ENCODE data around the gene SCN3A.

Gene SCN3A

GRCh38 chr2:165141601-165142354 is 62.1 kb downstream of the SCN3A start:
- TF ChIP-seq CEBPB (IDR thresholded peaks at IDR 0.05) (no peak), CREB1 (IDR thresholded peaks at IDR 0.05; ENCODE audit: low read depth) (no peak), REST (IDR thresholded peaks at IDR 0.05; ENCODE audit: low read depth) (no peak), EP300 (IDR thresholded peaks at IDR 0.05; ENCODE audit: borderline replicate concordance) (no peak), NFIC (IDR thresholded peaks at IDR 0.05) (no peak), YY1 (IDR thresholded peaks at IDR 0.05; ENCODE audit: low read depth) (no peak), TCF12 (IDR thresholded peaks at IDR 0.05; ENCODE audit: low read depth) (no peak), ZBTB7A (IDR thresholded peaks at IDR 0.05; ENCODE audit: low read depth) (no peak), USF1 (IDR thresholded peaks at IDR 0.05) (no peak), TEAD4 (IDR thresholded peaks at IDR 0.05) (no peak), MAX (IDR thresholded peaks at IDR 0.05) (no peak), TAF1 (IDR thresholded peaks at IDR 0.05; ENCODE audit: low read depth) (no peak), RAD21 (IDR thresholded peaks at IDR 0.05; ENCODE audit: low read depth) (no peak), EGR1 (IDR thresholded peaks at IDR 0.05) (no peak), FOXM1 (IDR thresholded peaks at IDR 0.05; ENCODE audit: borderline replicate concordance, low read depth) (no peak)

- TF ChIP-seq CEBPB (IDR thresholded peaks at IDR 0.05), result no peak
- no peak for TF ChIP-seq ZBTB7A (IDR thresholded peaks at IDR 0.05; ENCODE audit: low read depth)
- TF ChIP-seq USF1 (IDR thresholded peaks at IDR 0.05), result no peak
- no peak for TF ChIP-seq MAX (IDR thresholded peaks at IDR 0.05)
- TF ChIP-seq TAF1 (IDR thresholded peaks at IDR 0.05; ENCODE audit: low read depth), result no peak
- TF ChIP-seq RAD21 (IDR thresholded peaks at IDR 0.05; ENCODE audit: low read depth), result no peak
- TF ChIP-seq NFIC (IDR thresholded peaks at IDR 0.05), result no peak
- TF ChIP-seq EP300 (IDR thresholded peaks at IDR 0.05; ENCODE audit: borderline replicate concordance), result no peak
- TF ChIP-seq YY1 (IDR thresholded peaks at IDR 0.05; ENCODE audit: low read depth), result no peak
- no peak for TF ChIP-seq CREB1 (IDR thresholded peaks at IDR 0.05; ENCODE audit: low read depth)
- TF ChIP-seq REST (IDR thresholded peaks at IDR 0.05; ENCODE audit: low read depth), result no peak
- no peak for TF ChIP-seq TCF12 (IDR thresholded peaks at IDR 0.05; ENCODE audit: low read depth)
- no peak for TF ChIP-seq TEAD4 (IDR thresholded peaks at IDR 0.05)
- TF ChIP-seq FOXM1 (IDR thresholded peaks at IDR 0.05; ENCODE audit: borderline replicate concordance, low read depth), result no peak
- TF ChIP-seq EGR1 (IDR thresholded peaks at IDR 0.05), result no peak
Observed at GRCh38 chr2:165126244-165126643, 77.6 kb downstream of the SCN3A start.

- TF ChIP-seq TAF1 (IDR thresholded peaks at IDR 0.05; ENCODE audit: low read depth) (no peak), MAX (IDR thresholded peaks at IDR 0.05) (no peak)
Observed at GRCh38 chr2:165122521-165122920, 81.3 kb downstream of the SCN3A start.

GRCh38 chr2:165120740-165121467 is 82.9 kb downstream of the SCN3A start:
- TF ChIP-seq EGR1 (IDR thresholded peaks at IDR 0.05) (no peak), ZBTB7A (IDR thresholded peaks at IDR 0.05; ENCODE audit: low read depth) (no peak), USF1 (IDR thresholded peaks at IDR 0.05) (no peak), TEAD4 (IDR thresholded peaks at IDR 0.05) (no peak), RAD21 (IDR thresholded peaks at IDR 0.05; ENCODE audit: low read depth) (no peak)

- TF ChIP-seq EP300 (IDR thresholded peaks at IDR 0.05; ENCODE audit: borderline replicate concordance), result no peak
- TF ChIP-seq RAD21 (IDR thresholded peaks at IDR 0.05; ENCODE audit: low read depth), result no peak
- TF ChIP-seq EGR1 (IDR thresholded peaks at IDR 0.05), result no peak
- TF ChIP-seq FOXM1 (IDR thresholded peaks at IDR 0.05; ENCODE audit: borderline replicate concordance, low read depth), result no peak
- no peak for TF ChIP-seq MAX (IDR thresholded peaks at IDR 0.05)
- TF ChIP-seq ZBTB7A (IDR thresholded peaks at IDR 0.05; ENCODE audit: low read depth), result no peak
- TF ChIP-seq NFIC (IDR thresholded peaks at IDR 0.05), result no peak
- no peak for TF ChIP-seq REST (IDR thresholded peaks at IDR 0.05; ENCODE audit: low read depth)
- no peak for TF ChIP-seq CREB1 (IDR thresholded peaks at IDR 0.05; ENCODE audit: low read depth)
- no peak for TF ChIP-seq CEBPB (IDR thresholded peaks at IDR 0.05)
- TF ChIP-seq YY1 (IDR thresholded peaks at IDR 0.05; ENCODE audit: low read depth), result no peak
- no peak for TF ChIP-seq TAF1 (IDR thresholded peaks at IDR 0.05; ENCODE audit: low read depth)
- TF ChIP-seq TEAD4 (IDR thresholded peaks at IDR 0.05), result no peak
- no peak for TF ChIP-seq USF1 (IDR thresholded peaks at IDR 0.05)
- TF ChIP-seq TCF12 (IDR thresholded peaks at IDR 0.05; ENCODE audit: low read depth), result no peak
Observed at GRCh38 chr2:165115258-165115657, 88.6 kb downstream of the SCN3A start.

All from Ishikawa (cell line).